Measurements from ENCODE around the gene ACVR1.

- TF ChIP-seq, protein P1, sequence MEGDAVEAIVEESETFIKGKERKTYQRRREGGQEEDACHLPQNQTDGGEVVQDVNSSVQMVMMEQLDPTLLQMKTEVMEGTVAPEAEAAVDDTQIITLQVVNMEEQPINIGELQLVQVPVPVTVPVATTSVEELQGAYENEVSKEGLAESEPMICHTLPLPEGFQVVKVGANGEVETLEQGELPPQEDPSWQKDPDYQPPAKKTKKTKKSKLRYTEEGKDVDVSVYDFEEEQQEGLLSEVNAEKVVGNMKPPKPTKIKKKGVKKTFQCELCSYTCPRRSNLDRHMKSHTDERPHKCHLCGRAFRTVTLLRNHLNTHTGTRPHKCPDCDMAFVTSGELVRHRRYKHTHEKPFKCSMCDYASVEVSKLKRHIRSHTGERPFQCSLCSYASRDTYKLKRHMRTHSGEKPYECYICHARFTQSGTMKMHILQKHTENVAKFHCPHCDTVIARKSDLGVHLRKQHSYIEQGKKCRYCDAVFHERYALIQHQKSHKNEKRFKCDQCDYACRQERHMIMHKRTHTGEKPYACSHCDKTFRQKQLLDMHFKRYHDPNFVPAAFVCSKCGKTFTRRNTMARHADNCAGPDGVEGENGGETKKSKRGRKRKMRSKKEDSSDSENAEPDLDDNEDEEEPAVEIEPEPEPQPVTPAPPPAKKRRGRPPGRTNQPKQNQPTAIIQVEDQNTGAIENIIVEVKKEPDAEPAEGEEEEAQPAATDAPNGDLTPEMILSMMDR (conservative IDR thresholded peaks at IDR 0.05; ENCODE audit: low read depth, low read length) = no peak
- no peak for TF ChIP-seq EZH2 (IDR thresholded peaks at IDR 0.05; ENCODE audit: borderline replicate concordance, low read depth, low read length, poor library complexity, severe bottlenecking)
Measured at GRCh38 chr2:157839822-157840221, 36.3 kb downstream of the ACVR1 start.
